Activated CD4-positive, alpha-beta T cell treated with anti-CD3 and anti-CD28 coated beads for 36 hours (primary cell): ENCODE results near the gene SPATC1L. TPM values are rescaled to one million over a fixed set of nuclear protein-coding genes. Genes with fewer than 3 reads are reported as not detected.
A peak's percentile ranks its signal among the peaks of the same experiment; 100 is the strongest.

Source experiments
- ATAC-seq: fragments of 200-7000 bp; cut with Tn5 transposase; one replicate; pipeline ENCODE4 v1.10.0; 2021; ENCODE audit warnings: mild to moderate bottlenecking, moderate library complexity
- CTCF ChIA-PET: fragments of 350-600 bp; sonication (Branson Sonifier 250); formaldehyde crosslinking; loops from one replicate; lab custom pipeline; 2021; ENCODE audit warnings: antibody characterized with exemption; lab: Charles Lee
- POLR2A ChIA-PET: fragments of 350-600 bp; sonication (Branson Sonifier 250); formaldehyde crosslinking; loops from one replicate; lab custom pipeline; 2021; ENCODE audit warnings: antibody characterized with exemption, inconsistent platforms; lab: Charles Lee
- DNase-seq: peaks from one replicate; pipeline ENCODE4 v3.0.0-alpha.2; 2020
- H3K27ac Mint-ChIP-seq: one replicate; pipeline ENCODE4 v1.8.0; 2021; ENCODE audit warnings: mixed read lengths
- H3K27me3 Mint-ChIP-seq: one replicate; pipeline ENCODE4 v1.8.0; 2021; ENCODE audit warnings: mixed read lengths
- H3K36me3 Mint-ChIP-seq: one replicate; pipeline ENCODE4 v1.8.0; 2021; ENCODE audit warnings: low read depth, mixed read lengths
- H3K4me1 Mint-ChIP-seq: one replicate; pipeline ENCODE4 v1.8.0; 2021; ENCODE audit warnings: mixed read lengths
- H3K4me3 Mint-ChIP-seq: one replicate; pipeline ENCODE4 v1.8.0; 2021; ENCODE audit warnings: mild to moderate bottlenecking, moderate library complexity, mixed read lengths
- H3K9me3 Mint-ChIP-seq: one replicate; pipeline ENCODE4 v1.8.0; 2021; ENCODE audit warnings: low read depth, mixed read lengths
- intact Hi-C, 2 experiments: fragments of 100-400 bp; cut with DNase I in 1 of 2; cut with micrococcal nuclease in 1 of 2; formaldehyde crosslinking; loops; one replicate each; pipeline versions ENCODE4 v1.14.2 to v1.15.1; 2022 to 2024; cut with DNase I, micrococcal nuclease
- total RNA-seq, 2 experiments: library from RNA; stranded (reverse); gene quantifications; one replicate each; pipeline ENCODE4 v1.2.3, GENCODE V29; 2021

SPATC1L gene
- total RNA-seq, 2 experiments from 2014 or later, result 8.1 to 13.0 TPM

DNA sequence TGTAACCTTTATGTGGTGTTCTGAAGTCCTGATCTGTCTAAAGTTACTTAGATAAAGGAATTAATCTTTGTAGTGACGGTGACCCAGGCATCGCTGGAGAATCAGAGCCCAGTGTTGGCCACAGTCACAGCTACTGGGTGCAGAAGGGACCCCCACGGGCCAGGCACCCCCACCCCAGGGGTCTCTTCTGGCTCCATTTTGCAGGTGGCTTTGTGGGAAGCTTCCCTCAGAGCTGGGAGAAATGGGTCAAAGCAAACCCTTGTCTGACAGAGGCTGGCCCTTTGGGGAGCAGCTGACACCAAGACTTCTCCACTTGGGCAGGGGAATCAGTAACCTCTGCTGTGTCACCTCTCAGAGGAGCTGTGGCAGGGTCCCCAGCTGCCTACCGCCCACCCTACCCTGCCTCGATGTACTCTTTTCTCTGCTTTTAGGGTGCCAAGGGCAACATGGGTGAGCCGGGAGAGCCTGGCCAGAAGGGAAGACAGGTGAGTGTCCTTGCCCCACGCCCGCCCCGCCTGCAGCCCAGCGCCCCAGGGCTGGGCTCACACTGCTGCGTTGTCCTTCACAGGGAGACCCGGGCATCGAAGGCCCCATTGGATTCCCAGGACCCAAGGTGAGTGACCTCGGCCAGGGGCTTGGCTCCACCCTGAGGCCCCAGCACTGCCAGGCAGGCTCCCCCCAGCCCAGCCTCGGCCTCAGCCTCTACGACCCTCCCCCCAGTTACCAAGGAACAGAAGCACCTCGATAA, 68.6 kb downstream of the SPATC1L start:
- intact Hi-C loops, result no loop called here
- Mint-ChIP-seq H3K4me1 (no peaks in the 10 kb centered on the region), H3K27me3 (no peaks in the 10 kb centered on the region), H3K27ac (no peak overlapping the region), H3K36me3 (peaks cover 1% of the 10 kb centered on the region), H3K4me3 (no peak overlapping the region), H3K9me3 (no peaks in the 10 kb centered on the region)
- CTCF ChIA-PET, result interaction anchor here (0.5 kb wide), 1 partner anchor 46 kb away, joined by 4 read pairs; no protein-coding TSS in a partner anchor
- no peak for ATAC-seq
- POLR2A ChIA-PET, result no interaction called here
- DNase-seq, result peak; percentile 1

- Mint-ChIP-seq H3K4me3 (no peak overlapping the region), H3K9me3 (no peaks in the 10 kb centered on the region), H3K27ac (no peak overlapping the region), H3K36me3 (peaks cover 1% of the 10 kb centered on the region), H3K4me1 (no peaks in the 10 kb centered on the region), H3K27me3 (no peaks in the 10 kb centered on the region)
- POLR2A ChIA-PET, result interaction anchor here (0.7 kb wide), 1 partner anchor 150 kb away, joined by 3 read pairs; no protein-coding TSS in a partner anchor
- CTCF ChIA-PET, result interaction anchor here (0.5 kb wide), 1 partner anchor 46 kb away, joined by 4 read pairs; no protein-coding TSS in a partner anchor
- DNase-seq (no peak), ATAC-seq (no peak)
- intact Hi-C loops, result no loop called here
Measured at GRCh38 chr21:46114963-46115362, 69.3 kb downstream of the SPATC1L start.

DNA sequence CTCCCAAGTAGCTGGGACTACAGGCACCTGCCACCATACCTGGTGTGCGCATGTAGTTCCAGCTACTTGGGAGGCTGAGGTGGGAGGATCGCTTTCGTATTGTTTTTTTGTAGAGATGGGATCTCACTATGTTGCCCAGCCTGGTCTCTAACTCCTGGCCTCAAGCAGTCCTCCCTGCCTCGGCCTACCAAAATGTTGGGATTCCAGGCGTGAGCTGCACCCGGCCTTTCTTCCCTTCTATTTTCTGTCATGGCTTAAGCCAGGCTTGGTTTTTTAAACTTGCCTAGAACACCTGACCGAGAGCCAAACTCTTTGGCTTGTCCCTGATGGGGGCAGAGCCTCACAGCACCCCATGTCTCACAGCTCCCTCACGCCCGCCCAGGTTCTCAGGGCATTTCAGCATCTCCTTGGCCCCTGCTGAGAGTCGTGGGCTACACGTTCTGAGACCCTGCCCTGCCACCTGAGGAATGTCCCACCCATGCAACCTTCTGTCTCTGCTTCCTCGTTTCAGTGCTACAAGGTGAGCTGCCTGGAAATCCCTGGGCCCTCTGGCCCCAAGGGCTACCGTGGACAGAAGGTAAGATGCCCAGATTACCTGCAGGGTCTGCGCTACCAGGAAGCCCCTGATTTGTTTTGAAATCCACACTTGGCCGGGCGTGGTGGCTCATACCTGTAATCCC, 70.6 kb downstream of the SPATC1L start:
- no peak overlapping the region for H3K4me3 Mint-ChIP-seq
- H3K4me1 Mint-ChIP-seq, result no peaks in the 10 kb centered on the region
- ChIA-PET POLR2A (no interaction called here), CTCF (no interaction called here)
- H3K27ac Mint-ChIP-seq, result no peak overlapping the region
- H3K36me3 Mint-ChIP-seq, result peaks cover 1% of the 10 kb centered on the region
- H3K27me3 Mint-ChIP-seq, result no peaks in the 10 kb centered on the region
- peak; percentile 1 for DNase-seq
- no peak for ATAC-seq
- no peaks in the 10 kb centered on the region for H3K9me3 Mint-ChIP-seq
- intact Hi-C loops, result no loop called here

GRCh38 chr21:46112725-46113215, 71.5 kb downstream of the SPATC1L start:
- ATAC-seq (no peak), DNase-seq (no peak)
- Mint-ChIP-seq H3K27ac (no peak overlapping the region), H3K36me3 (peaks cover 1% of the 10 kb centered on the region), H3K4me3 (no peak overlapping the region), H3K27me3 (no peaks in the 10 kb centered on the region), H3K9me3 (peaks cover 3% of the 10 kb centered on the region), H3K4me1 (no peaks in the 10 kb centered on the region)
- POLR2A ChIA-PET, result interaction anchor here (0.6 kb wide), 1 partner anchor 287 kb away, joined by 3 read pairs; no protein-coding TSS in a partner anchor
- CTCF ChIA-PET, result no interaction called here
- intact Hi-C loops, result no loop called here

DNA sequence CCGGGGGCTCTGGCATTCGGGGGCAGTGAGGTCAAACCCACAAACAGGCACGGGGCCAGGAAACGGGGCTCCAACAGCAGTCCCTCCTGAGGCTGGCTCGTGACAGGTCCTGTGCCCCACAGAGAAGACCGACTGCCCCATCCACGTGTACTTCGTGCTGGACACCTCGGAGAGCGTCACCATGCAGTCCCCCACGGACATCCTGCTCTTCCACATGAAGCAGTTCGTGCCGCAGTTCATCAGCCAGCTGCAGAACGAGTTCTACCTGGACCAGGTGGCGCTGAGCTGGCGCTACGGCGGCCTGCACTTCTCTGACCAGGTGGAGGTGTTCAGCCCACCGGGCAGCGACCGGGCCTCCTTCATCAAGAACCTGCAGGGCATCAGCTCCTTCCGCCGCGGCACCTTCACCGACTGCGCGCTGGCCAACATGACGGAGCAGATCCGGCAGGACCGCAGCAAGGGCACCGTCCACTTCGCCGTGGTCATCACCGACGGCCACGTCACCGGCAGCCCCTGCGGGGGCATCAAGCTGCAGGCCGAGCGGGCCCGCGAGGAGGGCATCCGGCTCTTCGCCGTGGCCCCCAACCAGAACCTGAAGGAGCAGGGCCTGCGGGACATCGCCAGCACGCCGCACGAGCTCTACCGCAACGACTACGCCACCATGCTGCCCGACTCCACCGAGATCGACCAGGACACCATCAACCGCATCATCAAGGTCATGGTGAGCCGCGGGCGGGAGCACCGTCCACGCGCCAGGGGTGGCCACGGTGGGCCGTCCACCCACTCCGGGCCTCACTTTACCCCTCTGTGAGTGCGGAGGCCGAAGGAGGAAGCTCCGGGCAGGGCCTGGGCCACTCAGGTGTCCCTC, 72.2 kb downstream of the SPATC1L start:
- POLR2A ChIA-PET, result interaction anchor here (0.6 kb wide), 1 partner anchor 286 kb away, joined by 3 read pairs; no protein-coding TSS in a partner anchor

GRCh38 chr21:46111193-46111571, 73.1 kb downstream of the SPATC1L start:
- H3K27ac Mint-ChIP-seq, result no peak overlapping the region
- peak; percentile 1 for DNase-seq
- ChIA-PET CTCF (no interaction called here), POLR2A (no interaction called here)
- intact Hi-C loops, result no loop called here
- ATAC-seq, result no peak
- H3K4me1 Mint-ChIP-seq, result no peaks in the 10 kb centered on the region
- H3K36me3 Mint-ChIP-seq, result no peaks in the 10 kb centered on the region
- H3K9me3 Mint-ChIP-seq, result peaks cover 10% of the 10 kb centered on the region
- no peaks in the 10 kb centered on the region for H3K27me3 Mint-ChIP-seq
- no peak overlapping the region for H3K4me3 Mint-ChIP-seq

More for the DNA sequence above, 72.2 kb downstream of the SPATC1L start:
- Mint-ChIP-seq H3K27me3 (no peaks in the 10 kb centered on the region), H3K9me3 (peaks cover 10% of the 10 kb centered on the region), H3K27ac (no peak overlapping the region), H3K36me3 (peaks cover 1% of the 10 kb centered on the region), H3K4me1 (no peaks in the 10 kb centered on the region), H3K4me3 (no peak overlapping the region)
- intact Hi-C loops, result no loop called here
- DNase-seq (peak; percentile 3), ATAC-seq (no peak)
- CTCF ChIA-PET, result no interaction called here

Other genes with a start within 250 kb of the SPATC1L start
- under 1 TPM; 0.57 to 0.69 TPM for gene COL6A1, start 202.7 kb downstream of the SPATC1L start, total RNA-seq
- gene COL6A2, start 86.3 kb downstream of the SPATC1L start, total RNA-seq, result 1 to 10 TPM; 3.3 to 3.4 TPM
- gene FTCD, start 28.9 kb downstream of the SPATC1L start, total RNA-seq, result under 1 TPM; 0.16 to 0.23 TPM
- gene LSS, start 44.3 kb upstream of the SPATC1L start, total RNA-seq, result 10 to 100 TPM; 14.1 to 21.3 TPM
- gene MCM3AP, start 101.2 kb upstream of the SPATC1L start, total RNA-seq, result 100 to 1,000 TPM in 1 of 2 experiments, 10 to 100 TPM in 1; 71.1 to 106 TPM
- 10 to 100 TPM; 16.9 to 20.6 TPM for gene YBEY, start 101.9 kb upstream of the SPATC1L start, total RNA-seq
- 10 to 100 TPM; 27.4 to 33.0 TPM for gene C21orf58, start 139.4 kb upstream of the SPATC1L start, total RNA-seq
- gene PCNT, start 139.7 kb upstream of the SPATC1L start, total RNA-seq, result 10 to 100 TPM; 46.5 to 47.7 TPM